Mesodermal cell (in vitro differentiated cells): ENCODE data around the gene FKBP4.
"Not testable (repeated sequence)": the region's sequence is repeated elsewhere in the genome, so short reads cannot be mapped to it uniquely, and the experiment has no call there.

Experiments
- H3K27ac ChIP-seq: 2 replicates; pipeline ENCODE4 v1.7.0; 2013; ENCODE audit warnings: mild to moderate bottlenecking, low read depth, low read length, moderate library complexity; ENCODE audit not compliant: severe bottlenecking
- H3K36me3 ChIP-seq: 2 replicates; pipeline ENCODE4 v1.7.1; 2013; ENCODE audit warnings: mild to moderate bottlenecking, low read length, moderate library complexity; ENCODE audit not compliant: control insufficient read depth, insufficient read depth
- H3K4me1 ChIP-seq: one replicate; pipeline ENCODE4 v1.7.1; 2013; ENCODE audit warnings: mild to moderate bottlenecking, low read length; ENCODE audit not compliant: insufficient read depth, control insufficient read depth, poor library complexity, severe bottlenecking
- H3K4me3 ChIP-seq: 2 replicates; pipeline ENCODE4 v1.7.0; 2013; ENCODE audit warnings: low read length, control low read depth, mild to moderate bottlenecking; ENCODE audit not compliant: insufficient read depth, poor library complexity, severe bottlenecking; ENCODE audit errors: extremely low read depth
- H3K9me3 ChIP-seq: 2 replicates; pipeline ENCODE4 v1.7.1; 2013; ENCODE audit warnings: mild to moderate bottlenecking, low read length, moderate library complexity; ENCODE audit not compliant: control insufficient read depth
- WGBS, 2 experiments: methylation state at CpG; one replicate each; pipeline ENCODE4 v1.1.5; 2013; ENCODE audit warnings: missing lambda C conversion rate in 2 of 2; ENCODE audit not compliant: insufficient coverage in 2 of 2; 5-methylcytosine and 5-hydroxymethylcytosine counted together

FKBP4 gene

GRCh38 chr12:2764398-2764797 lies 30.4 kb upstream of the FKBP4 start:
- Histone ChIP-seq H3K36me3 (no peaks in the 10 kb centered on the region), H3K9me3 (no peaks in the 10 kb centered on the region), H3K4me3 (no peak overlapping the region), H3K4me1 (no peaks in the 10 kb centered on the region), H3K27ac (no peak overlapping the region)

DNA sequence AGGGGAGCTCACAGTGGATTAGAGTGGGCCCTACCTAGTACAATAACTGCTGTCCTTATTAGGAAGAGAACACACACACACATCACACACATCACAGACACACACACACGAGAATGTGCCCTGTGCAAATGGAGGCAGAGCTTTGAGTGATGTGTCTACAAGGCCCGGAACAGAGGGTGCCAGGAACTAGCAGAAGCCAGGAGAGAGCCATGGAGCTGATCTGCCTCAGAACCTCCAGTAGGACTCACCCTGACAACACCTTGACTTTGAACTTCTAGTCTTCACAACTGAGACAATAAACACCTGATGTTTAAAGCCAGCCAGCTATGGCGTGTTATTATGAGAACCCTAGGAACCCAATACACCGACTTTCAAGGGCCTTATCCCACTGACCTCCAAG lies 29.7 kb upstream of the FKBP4 start:
- no peaks in the 10 kb centered on the region for H3K9me3 ChIP-seq
- H3K4me1 ChIP-seq = no peaks in the 10 kb centered on the region
- H3K36me3 ChIP-seq = no peaks in the 10 kb centered on the region
- 75 to 96% methylated on average over 2 to 3 of the region's 4 CpGs for WGBS, 2 experiments
- no peak overlapping the region for H3K27ac ChIP-seq
- no peak overlapping the region for H3K4me3 ChIP-seq

- H3K4me3 ChIP-seq = no peak overlapping the region
- 74 to 81% methylated on average over 4 to 5 of the region's 6 CpGs for WGBS, 2 experiments
- no peaks in the 10 kb centered on the region for H3K4me1 ChIP-seq
- H3K36me3 ChIP-seq = no peaks in the 10 kb centered on the region
- no peaks in the 10 kb centered on the region for H3K9me3 ChIP-seq
- H3K27ac ChIP-seq = no peak overlapping the region
Measured at GRCh38 chr12:2765608-2766007, 29.2 kb upstream of the FKBP4 start.

DNA sequence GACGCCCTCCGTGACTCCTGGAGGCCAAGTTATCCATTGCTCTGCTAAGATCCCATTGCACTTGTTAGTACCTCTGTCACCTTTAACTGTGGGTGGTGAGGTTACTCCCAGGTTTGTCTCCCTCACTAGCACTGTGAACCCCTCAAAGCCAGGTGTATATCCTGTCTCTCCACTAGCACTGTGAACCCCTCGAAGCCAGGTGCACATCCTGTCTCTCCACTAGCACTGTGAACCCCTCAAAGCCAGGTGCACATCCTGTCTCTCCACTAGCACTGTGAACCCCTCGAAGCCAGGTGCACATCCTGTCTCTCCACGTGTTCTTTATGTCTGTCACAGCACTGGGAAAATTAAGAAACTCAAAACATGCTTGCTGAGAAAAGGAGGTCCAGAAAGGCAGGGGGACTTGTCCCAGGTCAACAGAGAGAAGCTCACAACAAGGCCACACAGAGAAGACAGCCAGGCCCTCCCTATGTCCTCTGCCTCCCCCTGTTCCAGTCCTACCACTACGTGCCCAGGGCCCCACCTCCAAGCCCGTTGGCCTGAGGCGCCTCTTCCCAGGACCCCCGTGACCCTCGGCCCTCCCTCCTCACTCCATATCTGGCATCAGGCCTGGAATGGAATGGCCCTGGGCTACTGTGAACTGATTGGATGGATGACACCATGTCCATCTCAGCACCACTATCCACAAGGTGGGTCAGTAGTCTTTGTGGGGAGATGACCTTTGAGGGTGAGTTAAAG lies 26.4 kb upstream of the FKBP4 start:
- 77% methylated on average over 5 to 6 of the region's 10 CpGs for WGBS, 2 experiments
- H3K9me3 ChIP-seq = no peaks in the 10 kb centered on the region
- H3K4me3 ChIP-seq = no peak overlapping the region
- no peak overlapping the region for H3K27ac ChIP-seq
- no peaks in the 10 kb centered on the region for H3K36me3 ChIP-seq
- no peaks in the 10 kb centered on the region for H3K4me1 ChIP-seq

DNA sequence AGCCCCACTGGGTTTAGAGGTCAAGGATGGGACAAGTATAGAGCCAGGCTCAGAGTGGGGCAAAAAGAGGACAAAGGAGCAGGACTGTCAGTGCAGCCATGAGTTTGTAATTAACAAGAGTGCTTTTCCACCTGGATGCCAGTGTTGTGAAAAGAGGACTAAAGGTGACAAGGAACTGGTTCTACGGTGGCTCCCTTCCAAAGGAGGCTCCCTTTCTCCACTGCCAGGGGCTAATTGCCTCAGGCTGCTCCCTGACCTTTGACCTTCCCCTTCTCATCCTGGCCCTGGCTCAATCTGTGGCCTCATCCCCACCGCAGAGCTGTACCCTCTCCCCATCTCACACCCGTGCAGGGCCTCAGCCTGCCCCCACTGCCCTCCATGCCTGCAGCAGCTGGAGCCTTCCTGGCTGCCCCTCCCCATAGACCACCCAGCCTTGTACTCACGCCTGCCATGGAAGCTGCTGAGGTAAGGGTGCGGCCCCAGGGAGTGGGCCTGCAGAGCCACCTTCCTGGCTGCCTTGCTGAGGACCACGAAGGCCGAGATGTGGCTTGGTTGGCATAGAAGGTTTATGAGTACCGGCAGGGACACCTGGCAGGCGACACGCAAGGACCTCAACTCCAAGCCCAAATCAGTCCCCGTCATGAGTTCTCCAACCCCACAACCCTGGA lies 24.8 kb upstream of the FKBP4 start:
- Histone ChIP-seq H3K36me3 (no peaks in the 10 kb centered on the region), H3K4me3 (no peak overlapping the region), H3K9me3 (no peaks in the 10 kb centered on the region), H3K4me1 (no peaks in the 10 kb centered on the region), H3K27ac (no peak overlapping the region)
- WGBS, 2 experiments = 86 to 89% methylated on average over 9 to 11 of the region's 11 CpGs

DNA sequence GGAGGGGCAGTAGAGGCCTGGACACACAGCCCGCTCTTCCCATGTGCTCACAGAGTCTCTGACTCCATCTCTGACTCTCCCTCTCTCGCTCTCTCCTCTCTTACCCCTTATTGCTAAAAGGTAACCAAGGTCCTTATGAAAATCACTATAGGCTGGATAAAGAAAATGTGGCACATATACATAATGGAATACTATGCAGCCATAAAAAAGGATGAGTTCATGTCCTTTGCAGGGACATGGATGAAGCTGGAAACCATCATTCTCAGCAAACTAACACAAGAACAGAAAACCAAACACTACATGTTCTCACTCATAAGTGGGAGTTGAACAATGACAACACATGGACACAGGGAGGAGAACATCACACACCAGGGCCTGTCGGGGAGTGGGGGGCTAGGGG lies 24.2 kb upstream of the FKBP4 start:
- not testable (repeated sequence) for H3K36me3 ChIP-seq, H3K27ac ChIP-seq, H3K4me3 ChIP-seq, H3K4me1 ChIP-seq, H3K9me3 ChIP-seq
- WGBS, 2 experiments = 100% methylated on average over 1 of the region's 3 CpGs; no CpG with 5 or more reads in 1 of the 2 experiments

DNA sequence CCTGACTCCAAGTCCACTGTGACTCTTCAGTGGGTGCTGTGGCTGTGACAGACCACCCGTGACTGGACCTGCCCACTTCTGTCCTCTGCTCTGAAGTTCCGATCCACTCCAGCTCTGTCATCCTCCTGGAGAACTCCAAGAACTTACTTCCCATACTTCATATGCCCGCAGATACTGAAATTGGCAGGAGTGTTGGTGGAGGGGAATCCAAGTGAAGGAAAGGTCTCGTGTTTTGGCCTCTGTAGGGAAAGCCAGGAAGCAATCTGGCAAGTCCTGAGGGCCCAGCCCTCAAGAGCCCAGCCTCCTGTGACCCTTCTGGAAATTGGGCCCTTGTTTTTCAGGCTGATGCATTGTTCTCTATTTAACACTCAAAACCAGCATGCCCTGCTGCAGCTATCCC lies 22.4 kb upstream of the FKBP4 start:
- no peaks in the 10 kb centered on the region for H3K4me1 ChIP-seq
- 83 to 90% methylated on average over 2 of the region's 4 CpGs for WGBS, 2 experiments

DNA sequence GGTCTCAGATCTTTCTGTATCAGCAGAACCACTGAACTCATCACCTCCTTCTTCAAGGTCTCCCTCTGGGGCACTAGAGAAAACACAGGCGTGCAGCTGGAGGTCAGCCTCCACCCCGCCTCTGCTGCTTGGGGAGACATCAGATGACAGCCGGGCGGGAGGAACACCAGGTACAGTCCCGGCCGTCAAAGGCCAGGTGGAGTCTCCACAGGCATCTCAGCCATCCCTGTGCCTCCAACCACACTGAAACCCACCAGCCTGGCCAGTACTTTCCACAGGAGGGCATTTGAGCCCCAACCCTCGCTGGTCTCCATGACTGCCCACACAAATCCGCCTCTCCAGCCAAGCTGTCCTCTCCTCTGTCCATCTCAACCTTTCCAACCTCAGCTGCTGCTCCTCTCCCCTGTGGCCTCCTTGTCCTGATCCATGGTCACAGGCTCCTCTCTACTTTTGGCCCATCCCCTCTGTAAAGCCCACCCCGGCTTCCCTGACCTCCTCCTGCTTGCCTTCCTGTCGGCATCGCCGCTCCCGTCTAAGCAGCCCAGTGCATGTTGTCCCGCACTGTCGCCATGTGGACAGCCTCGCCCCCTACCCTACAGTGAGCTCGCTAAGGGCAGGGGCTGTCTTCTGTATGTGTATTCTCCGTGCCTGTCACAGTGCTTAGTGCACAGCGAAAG lies 21.4 kb upstream of the FKBP4 start:
- H3K27ac ChIP-seq = no peak overlapping the region
- 86 to 87% methylated on average over 17 to 19 of the region's 19 CpGs for WGBS, 2 experiments
- no peak overlapping the region for H3K4me3 ChIP-seq
- H3K4me1 ChIP-seq = no peaks in the 10 kb centered on the region
- H3K9me3 ChIP-seq = no peaks in the 10 kb centered on the region
- no peaks in the 10 kb centered on the region for H3K36me3 ChIP-seq

More for the DNA sequence above, 22.4 kb upstream of the FKBP4 start:
- H3K36me3 ChIP-seq = no peaks in the 10 kb centered on the region
- no peak overlapping the region for H3K4me3 ChIP-seq
- no peaks in the 10 kb centered on the region for H3K9me3 ChIP-seq
- H3K27ac ChIP-seq = no peak overlapping the region

GRCh38 chr12:2775431-2775830 lies 19.3 kb upstream of the FKBP4 start:
- Histone ChIP-seq H3K27ac (no peak overlapping the region), H3K36me3 (no peaks in the 10 kb centered on the region), H3K9me3 (no peaks in the 10 kb centered on the region), H3K4me1 (no peaks in the 10 kb centered on the region), H3K4me3 (no peak overlapping the region)
- WGBS, 2 experiments = 83 to 95% methylated on average over 5 to 6 of the region's 8 CpGs

GRCh38 chr12:2776129-2776806 lies 18.5 kb upstream of the FKBP4 start:
- no peaks in the 10 kb centered on the region for H3K9me3 ChIP-seq
- H3K36me3 ChIP-seq = no peaks in the 10 kb centered on the region
- 93 to 95% methylated on average over 19 to 20 of the region's 20 CpGs for WGBS, 2 experiments
- no peak overlapping the region for H3K4me3 ChIP-seq
- H3K27ac ChIP-seq = no peak overlapping the region
- H3K4me1 ChIP-seq = no peaks in the 10 kb centered on the region
